Raji (cell line): Measurements from ENCODE around the gene SPDYE2B.
A peak's percentile ranks its signal among the peaks of the same experiment; 100 is the strongest.
"Not testable (repeated sequence)": the region's sequence is repeated elsewhere in the genome, so short reads cannot be mapped to it uniquely, and the experiment has no call there.

Experiments
- POLR2A ChIP-seq: IDR thresholded peaks from 2 replicates; pipeline ENCODE4 v1.6.1; 2011; ENCODE audit warnings: low read depth, low read length, control low read depth; ENCODE audit not compliant: insufficient read depth

The SPDYE2B gene

GRCh38 chr7:102649924-102650323, at the start of gene SPDYE2B:
SPDYE2B (plus strand) TSS chr7:102650319; CDS start chr7:102652349, 2,030 bp downstream.
- not testable (repeated sequence) for TF ChIP-seq POLR2A

GRCh38 chr7:102616507-102617125, 33.5 kb upstream of the SPDYE2B start, which contains the start of gene RASA4:
RASA4 (minus strand) TSS chr7:102616756; CDS start chr7:102616689, 67 bp downstream.
- TF ChIP-seq POLR2A, result not testable (repeated sequence)

- not testable (repeated sequence) for TF ChIP-seq POLR2A
Measured at GRCh38 chr7:102642691-102643090, 7.4 kb upstream of the SPDYE2B start, which contains the start of gene UPK3BL1. UPK3BL1 (minus strand) TSS chr7:102642791; CDS start chr7:102642741, 50 bp downstream.

- TF ChIP-seq POLR2A, result peak; percentile 34; the same call in 1 of the 2 replicates
Measured at GRCh38 chr7:102671166-102671955, 21.2 kb downstream of the SPDYE2B start, which contains the start of gene POLR2J2. POLR2J2 (minus strand) TSS chr7:102671663; CDS start chr7:102671601, 62 bp downstream.
